Endothelial cell of umbilical vein (primary cell): ENCODE measurements around the gene RECQL5. TPM values are rescaled to one million over a fixed set of nuclear protein-coding genes. Genes with fewer than 3 reads are reported as not detected.

Experiments used
- BruUV-seq: library from RNA; stranded (reverse); fragments of 400-500 nt; replicated peaks from 2 replicates; lab custom pipeline; 2021; lab: Mats Ljungman, UMichigan
- CTCF ChIA-PET: fragments of 300-600, 350-600 bp; sonication (Branson Sonifier 250); formaldehyde crosslinking; loops from one replicate; lab custom pipeline; 2021; ENCODE audit warnings: antibody characterized with exemption, inconsistent platforms; lab: Charles Lee
- POLR2A ChIA-PET: fragments of 300-600, 350-600 bp; sonication (Branson Sonifier 250); formaldehyde crosslinking; loops from one replicate; lab custom pipeline; 2021; ENCODE audit warnings: antibody characterized with exemption, inconsistent platforms; lab: Charles Lee
- DNase-seq: peaks from one replicate; pipeline ENCODE4 v3.0.0-alpha.2; 2011; ENCODE audit warnings: low read depth, low spot score
- FAIRE-seq: peaks from 2 replicates; lab custom pipeline; 2011; peaks lifted over from hg19 to GRCh38; lab: Jason Lieb, UNC
- H2AFZ ChIP-seq: 2 replicates; pipeline ENCODE4 v1.6.0; 2012; ENCODE audit warnings: low read depth, low read length, control low read depth, inconsistent platforms
- H3K27ac ChIP-seq: 2 replicates; pipeline ENCODE4 v1.5.1; 2011; ENCODE audit warnings: low read depth, mild to moderate bottlenecking, control low read depth, low read length, moderate library complexity; ENCODE audit not compliant: insufficient read depth
- H3K27me3 ChIP-seq, 2 experiments: 2 replicates each; pipeline versions ENCODE4 v1.6.0 to v1.6.1; 2011; ENCODE audit warnings: low read length in 2 of 2, mixed read lengths in 1 of 2; ENCODE audit not compliant: control insufficient read depth in 2 of 2, insufficient read depth in 2 of 2
- H3K36me3 ChIP-seq, 2 experiments: 2 replicates in 1 of 2; 3 replicates in 1 of 2; pipeline ENCODE4 v1.5.1; 2011; ENCODE audit warnings: low read length in 2 of 2, mild to moderate bottlenecking in 1 of 2, moderate library complexity in 1 of 2; ENCODE audit not compliant: control insufficient read depth in 2 of 2, insufficient read depth in 2 of 2; ENCODE audit errors: extremely low read depth in 1 of 2
- H3K4me1 ChIP-seq: 3 replicates; pipeline ENCODE4 v1.5.1; 2011; ENCODE audit warnings: mild to moderate bottlenecking, low read length; ENCODE audit not compliant: control insufficient read depth, insufficient read depth; ENCODE audit errors: extremely low read depth
- H3K4me2 ChIP-seq: 2 replicates; pipeline ENCODE4 v1.6.1; 2011; ENCODE audit warnings: low read length, control low read depth, mixed read lengths; ENCODE audit not compliant: insufficient read depth
- H3K4me3 ChIP-seq, 3 experiments: fragments of 200-600 bp in 1 of 3; sonication (generic), shearing (Covaris generic) in 1 of 3; replicated peaks in 1 of 3; 2 replicates each; pipeline ENCODE4 v1.5.1; 2011 to 2016; ENCODE audit warnings: control low read depth in 3 of 3, low read length in 3 of 3, mild to moderate bottlenecking in 2 of 3, inconsistent platforms in 1 of 3, low read depth in 1 of 3, moderate library complexity in 1 of 3; ENCODE audit not compliant: insufficient read depth in 1 of 3
- H3K79me2 ChIP-seq: 2 replicates; pipeline ENCODE4 v1.6.0; 2012; ENCODE audit warnings: low read length, inconsistent platforms; ENCODE audit not compliant: control insufficient read depth, insufficient read depth
- H3K9ac ChIP-seq: replicated peaks from 2 replicates; pipeline ENCODE3; 2011; ENCODE audit warnings: low read length, control low read depth; ENCODE audit not compliant: insufficient read depth; ENCODE audit errors: extremely low read depth
- H3K9me1 ChIP-seq: replicated peaks from 3 replicates; pipeline ENCODE4 v1.6.0; 2011; ENCODE audit warnings: mild to moderate bottlenecking, low read length; ENCODE audit not compliant: control insufficient read depth, insufficient read depth; ENCODE audit errors: extremely low read depth
- H3K9me3 ChIP-seq: replicated peaks from 2 replicates; pipeline ENCODE4 v1.5.1; 2012; ENCODE audit warnings: low read length, inconsistent platforms; ENCODE audit not compliant: control insufficient read depth, insufficient read depth
- H4K20me1 ChIP-seq: replicated peaks from 2 replicates; pipeline ENCODE3; 2011; ENCODE audit warnings: mild to moderate bottlenecking, low read length; ENCODE audit not compliant: control insufficient read depth, insufficient read depth; ENCODE audit errors: extremely low read depth
- CTCF ChIP-seq, 2 donors: IDR thresholded peaks; 1 replicate in 1 of 2; 2 replicates in 1 of 2; pipeline ENCODE4 v1.5.1; 2011; ENCODE audit warnings: low read length in 2 of 2, mild to moderate bottlenecking in 2 of 2, moderate library complexity in 2 of 2, control low read depth in 1 of 2, inconsistent platforms in 1 of 2, low read depth in 1 of 2; ENCODE audit not compliant: insufficient read depth in 1 of 2; ENCODE audit errors: extremely low read depth in 1 of 2
- FOS ChIP-seq: IDR thresholded peaks from 2 replicates; pipeline ENCODE4 v1.6.1; 2011; ENCODE audit warnings: mild to moderate bottlenecking, low read length, moderate library complexity, borderline replicate concordance; ENCODE audit not compliant: insufficient read depth
- GATA2 ChIP-seq: IDR thresholded peaks from 2 replicates; pipeline ENCODE4 v1.7.0; 2011; ENCODE audit warnings: low read depth, mild to moderate bottlenecking, moderate library complexity, mixed read lengths, low read length; ENCODE audit not compliant: insufficient read length, insufficient read depth
- JUN ChIP-seq: IDR thresholded peaks from 2 replicates; pipeline ENCODE4 v1.6.1; 2011; ENCODE audit warnings: borderline replicate concordance, low read depth; ENCODE audit not compliant: insufficient read length, insufficient read depth
- MYC ChIP-seq: IDR thresholded peaks from one replicate; pipeline ENCODE4 v1.6.1; 2011; ENCODE audit warnings: mild to moderate bottlenecking, low read depth, low read length
- POLR2A ChIP-seq: IDR thresholded peaks from 2 replicates; pipeline ENCODE4 v1.6.1; 2012; ENCODE audit warnings: low read depth, mild to moderate bottlenecking, control low read depth, low read length
- dilution Hi-C: fragments of 300-500 bp; cut with MboI; formaldehyde crosslinking; loops from one replicate; pipeline ENCODE4 v1.15.0; 2019; ENCODE audit warnings: low sequenced_read_pairs; ENCODE audit not compliant: extremely low pct_ligation_motif_present
- intact Hi-C: fragments of 100-400 bp; cut with micrococcal nuclease; formaldehyde crosslinking; loops from one replicate; pipeline ENCODE4 v1.10.0; 2022
- polyA plus RNA-seq, 4 experiments: library from polyadenylated mRNA; depleted of rRNA in 3 of 4; stranded (reverse) in 3 of 4; unstranded in 1 of 4; fragments of >200 nt; gene quantifications; 2 replicates each; pipeline versions ENCODE4 v1.2.1 to v1.2.3, GENCODE V29; 2011 to 2012; ENCODE audit warnings: missing spikeins in 1 of 4
- total RNA-seq: library from RNA; stranded (reverse); gene quantifications from 2 replicates; pipeline ENCODE4 v1.2.3, GENCODE V29; 2021

The RECQL5 gene
- total and polyA plus RNA-seq, 2 donors (not counting 3 experiments of a cell fraction or from before 2014, with no cell fraction given) = 21.3 to 30.7 TPM

- H3K27ac ChIP-seq = no peak overlapping the region
- no peaks in the 10 kb centered on the region for H4K20me1 ChIP-seq
- H3K9me3 ChIP-seq = no peaks in the 10 kb centered on the region
- H3K4me3 ChIP-seq = no peak overlapping the region
- no peaks in the 10 kb centered on the region for H3K36me3 ChIP-seq
- peak; percentile 15 for DNase-seq
- no TSS peak for BruUV-seq
- H3K79me2 ChIP-seq = no peaks in the 10 kb centered on the region
- H3K4me1 ChIP-seq = no peaks in the 10 kb centered on the region
- ChIA-PET POLR2A (no interaction called here), CTCF (interaction anchor here (0.8 to 16.3 kb wide), 7 partner anchors 7 to 128 kb away, joined by 3 to 625 read pairs (median 10); partner anchors contain the start of gene SMIM5)
- TF ChIP-seq GATA2 (no peak), FOS (no peak), JUN (no peak), CTCF (IDR thresholded peaks at IDR 0.05; ENCODE audit: extremely low read depth in 1 of 2, insufficient read depth in 1 of 2, low read depth in 1 of 2, low read length in 2 of 2) (peak; percentile 50 to 80), POLR2A (no peak), MYC (no peak)
- H3K9me1 ChIP-seq = no peaks in the 10 kb centered on the region
- H3K4me2 ChIP-seq = no peak overlapping the region
- no peak overlapping the region for H3K9ac ChIP-seq
- FAIRE-seq = no peak
- dilution Hi-C loops (no loop called here), intact Hi-C loops (no loop called here)
- H3K27me3 ChIP-seq = no peaks in the 10 kb centered on the region
- no peak overlapping the region for H2AFZ ChIP-seq
These were observed 41.0 kb downstream of the RECQL5 start for GRCh38 chr17:75625813-75626486.
